GM19397 (cell line): Measurements from ENCODE around the gene NUBPL.
"Not testable (repeated sequence)": the region's sequence is repeated elsewhere in the genome, so short reads cannot be mapped to it uniquely, and the experiment has no call there.

Experiments
- ATAC-seq: cut with Tn5 transposase; IDR thresholded peaks from one replicate; pipeline ENCODE4 v1.9.1; 2021; ENCODE audit warnings: mild to moderate bottlenecking, moderate library complexity; ENCODE audit not compliant: unreplicated experiment

Gene NUBPL

GRCh38 chr14:31797946-31798345 is 236.7 kb downstream of the NUBPL start:
- ATAC-seq: not testable (repeated sequence)

- no peak for ATAC-seq
Observed at GRCh38 chr14:31802838-31803237, 241.6 kb downstream of the NUBPL start.

- ATAC-seq: no peak
Observed at GRCh38 chr14:31806249-31806648, 245.0 kb downstream of the NUBPL start.

- ATAC-seq: not testable (repeated sequence)
Observed at GRCh38 chr14:31811693-31812628, 250.8 kb downstream of the NUBPL start.

- not testable (repeated sequence) for ATAC-seq
Observed at GRCh38 chr14:31813724-31814490, 252.7 kb downstream of the NUBPL start.

GRCh38 chr14:31819281-31819680 is 258.1 kb downstream of the NUBPL start:
- ATAC-seq: no peak

GRCh38 chr14:31825459-31825858 is 264.3 kb downstream of the NUBPL start:
- no peak for ATAC-seq

GRCh38 chr14:31827325-31827724 is 266.1 kb downstream of the NUBPL start:
- no peak for ATAC-seq

- ATAC-seq: no peak
Observed at GRCh38 chr14:31828946-31829868, 268.0 kb downstream of the NUBPL start.

- ATAC-seq: no peak
Observed at GRCh38 chr14:31834616-31835015, 273.4 kb downstream of the NUBPL start.

GRCh38 chr14:31835049-31835448 is 273.8 kb downstream of the NUBPL start:
- ATAC-seq: no peak

GRCh38 chr14:31837031-31837430 is 275.8 kb downstream of the NUBPL start:
- ATAC-seq: no peak

GRCh38 chr14:31842899-31843298 is 281.7 kb downstream of the NUBPL start:
- no peak for ATAC-seq

GRCh38 chr14:31843361-31844091 is 282.3 kb downstream of the NUBPL start:
- no peak for ATAC-seq

GRCh38 chr14:31854508-31855075 is 293.4 kb downstream of the NUBPL start:
- no peak for ATAC-seq

- ATAC-seq: no peak
Observed at GRCh38 chr14:31855262-31855661, 294.1 kb downstream of the NUBPL start.

GRCh38 chr14:31856003-31856402 is 294.8 kb downstream of the NUBPL start:
- ATAC-seq: not testable (repeated sequence)

GRCh38 chr14:31858868-31859267 is 297.7 kb downstream of the NUBPL start:
- ATAC-seq: no peak

GRCh38 chr14:31864937-31865855 is 304.0 kb downstream of the NUBPL start:
- no peak for ATAC-seq
